GM18517 (cell line): ENCODE measurements around the gene FBXO46.
"Not testable (repeated sequence)": the region's sequence is repeated elsewhere in the genome, so short reads cannot be mapped to it uniquely, and the experiment has no call there.

Experiments used
- ATAC-seq: cut with Tn5 transposase; IDR thresholded peaks from one replicate; pipeline ENCODE4 v1.9.1; 2021; ENCODE audit warnings: mild to moderate bottlenecking, moderate library complexity; ENCODE audit not compliant: unreplicated experiment

The FBXO46 gene

GRCh38 chr19:45729800-45730290, 851 bp downstream of the FBXO46 start:
- ATAC-seq: no peak

- not testable (repeated sequence) for ATAC-seq
These were observed 2.0 kb downstream of the FBXO46 start for GRCh38 chr19:45728683-45729082.

- not testable (repeated sequence) for ATAC-seq
These were observed 10.6 kb downstream of the FBXO46 start for GRCh38 chr19:45720065-45720464.

GRCh38 chr19:45717983-45718650, 12.6 kb downstream of the FBXO46 start:
- ATAC-seq: no peak

GRCh38 chr19:45717131-45717982, 13.3 kb downstream of the FBXO46 start:
- peak; percentile 93 for ATAC-seq

GRCh38 chr19:45716359-45717130, 14.2 kb downstream of the FBXO46 start:
- no peak for ATAC-seq

- no peak for ATAC-seq
These were observed 15.6 kb downstream of the FBXO46 start for GRCh38 chr19:45715139-45715538.

- ATAC-seq: no peak
These were observed 17.6 kb downstream of the FBXO46 start for GRCh38 chr19:45713141-45713540.

GRCh38 chr19:45712699-45713067, 18.0 kb downstream of the FBXO46 start:
- ATAC-seq: no peak

- no peak for ATAC-seq
These were observed 18.6 kb downstream of the FBXO46 start for GRCh38 chr19:45711851-45712698.

- ATAC-seq: no peak
These were observed 20.2 kb downstream of the FBXO46 start for GRCh38 chr19:45710356-45711130.

GRCh38 chr19:45705710-45706415, 24.8 kb downstream of the FBXO46 start:
- no peak for ATAC-seq

GRCh38 chr19:45705115-45705514, 25.6 kb downstream of the FBXO46 start:
- no peak for ATAC-seq

- ATAC-seq: no peak
These were observed 29.0 kb downstream of the FBXO46 start for GRCh38 chr19:45701676-45702075.

- no peak for ATAC-seq
These were observed 37.4 kb downstream of the FBXO46 start for GRCh38 chr19:45693106-45693788.

- ATAC-seq: peak; percentile 82
These were observed 38.2 kb downstream of the FBXO46 start, which contains the start of gene QPCTL for GRCh38 chr19:45692187-45693105. QPCTL (plus strand) TSS chr19:45692666; CDS start chr19:45692704, 38 bp downstream.

GRCh38 chr19:45691516-45692186, 39.0 kb downstream of the FBXO46 start, which contains the start of gene SNRPD2:
SNRPD2 (minus strand) TSS chr19:45691953; CDS start chr19:45691888, 65 bp downstream.
- peak; percentile 46 for ATAC-seq
